SK-N-SH (cell line): ENCODE results near the gene CKMT2. TPM values are rescaled to one million over a fixed set of nuclear protein-coding genes. Genes with fewer than 3 reads are reported as not detected.

ENCODE experiments used
- CTCF ChIA-PET: fragments of 300-600, 350-600 bp; formaldehyde crosslinking; extraction: SDS; loops from one replicate; lab custom pipeline; 2021; lab: Yijun Ruan, JAX
- POLR2A ChIA-PET: fragments of 350-600 bp; sonication (Branson Sonifier 250); formaldehyde crosslinking; extraction: SDS; loops from one replicate; lab custom pipeline; 2020; ENCODE audit warnings: antibody characterized with exemption, inconsistent platforms; lab: Yijun Ruan, JAX
- DNase-seq: peaks from one replicate; pipeline ENCODE4 v3.0.0; 2012
- H2AFZ ChIP-seq: fragments of 200-600 bp; sonication (generic); 2 replicates; pipeline ENCODE4 v1.8.1; 2016; ENCODE audit warnings: antibody characterized with exemption, mild to moderate bottlenecking, low read depth
- H3F3A ChIP-seq: fragments of 200-600 bp; sonication (generic); replicated peaks from 2 replicates; pipeline ENCODE3; 2016; ENCODE audit warnings: antibody characterized with exemption, mild to moderate bottlenecking; ENCODE audit not compliant: insufficient read depth
- H3K27ac ChIP-seq, 2 experiments: fragments of 200-500 bp in 1 of 2; fragments of 200-600 bp in 1 of 2; sonication (Bioruptor generic) in 1 of 2; sonication (generic), shearing (Covaris generic) in 1 of 2; 2 replicates each; pipeline versions ENCODE4 v1.5.1 to v1.6.1; 2014 to 2016; ENCODE audit warnings: low read depth in 2 of 2, inconsistent platforms in 1 of 2, low read length in 1 of 2, mild to moderate bottlenecking in 1 of 2, mixed read lengths in 1 of 2
- H3K27me3 ChIP-seq: fragments of 200-600 bp; sonication (generic), shearing (Covaris generic); 2 replicates; pipeline ENCODE4 v1.6.1; 2016; ENCODE audit warnings: mixed run types; ENCODE audit not compliant: insufficient read depth
- H3K36me3 ChIP-seq, 2 experiments: fragments of 200-500 bp in 1 of 2; fragments of 200-600 bp in 1 of 2; sonication (Bioruptor generic) in 1 of 2; sonication (generic) in 1 of 2; replicated peaks in 1 of 2; 2 replicates each; pipeline versions ENCODE3 to v1.5.1; 2014 to 2016; ENCODE audit warnings: low read length in 1 of 2, mild to moderate bottlenecking in 1 of 2; ENCODE audit not compliant: insufficient read depth in 2 of 2, control insufficient read depth in 1 of 2
- H3K4me1 ChIP-seq, 2 experiments: fragments of 200-500 bp in 1 of 2; fragments of 200-600 bp in 1 of 2; sonication (Bioruptor generic) in 1 of 2; sonication (generic), shearing (Covaris generic) in 1 of 2; 2 replicates each; pipeline versions ENCODE4 v1.5.1 to v1.6.1; 2014 to 2016; ENCODE audit warnings: low read depth in 1 of 2, low read length in 1 of 2, mixed run types in 1 of 2; ENCODE audit not compliant: insufficient read depth in 2 of 2, control insufficient read depth in 1 of 2
- H3K4me2 ChIP-seq: fragments of 200-600 bp; sonication (generic), shearing (Covaris generic); 2 replicates; pipeline ENCODE4 v1.6.1; 2017; ENCODE audit warnings: mixed run types
- H3K4me3 ChIP-seq, 2 experiments: fragments of 200-500 bp in 1 of 2; fragments of 200-600 bp in 1 of 2; sonication (Bioruptor generic) in 1 of 2; sonication (generic), shearing (Covaris generic) in 1 of 2; 2 replicates each; pipeline versions ENCODE4 v1.5.1 to v1.8.1; 2014 to 2016; ENCODE audit warnings: low read depth in 2 of 2, inconsistent platforms in 1 of 2, low read length in 1 of 2, mild to moderate bottlenecking in 1 of 2, mixed read lengths in 1 of 2, moderate library complexity in 1 of 2
- H3K79me2 ChIP-seq: fragments of 200-600 bp; sonication (generic); 2 replicates; pipeline ENCODE4 v1.8.1; 2017; ENCODE audit warnings: mild to moderate bottlenecking; ENCODE audit not compliant: insufficient read depth
- H3K9ac ChIP-seq: fragments of 200-600 bp; sonication (generic); 2 replicates; pipeline ENCODE4 v1.6.1; 2017; ENCODE audit warnings: mixed run types
- H3K9me2 ChIP-seq: fragments of 200-600 bp; sonication (generic); 2 replicates; pipeline ENCODE4 v1.6.1; 2017; ENCODE audit warnings: mixed run types
- H3K9me3 ChIP-seq: fragments of 200-600 bp; sonication (generic); 2 replicates; pipeline ENCODE4 v1.6.1; 2017; ENCODE audit warnings: mixed run types, mild to moderate bottlenecking, moderate library complexity
- H4K20me1 ChIP-seq: fragments of 200-600 bp; sonication (generic); 2 replicates; pipeline ENCODE4 v1.6.1; 2017; ENCODE audit warnings: mild to moderate bottlenecking, mixed run types; ENCODE audit not compliant: insufficient read depth
- CHD2 ChIP-seq: fragments of 150-350 bp; IDR thresholded peaks from 2 replicates; pipeline ENCODE4 v1.6.1; 2018; ENCODE audit warnings: low read length; ENCODE audit not compliant: partially characterized antibody
- FOSL2 ChIP-seq: IDR thresholded peaks from 2 replicates; pipeline ENCODE4 v1.4.0; 2012; ENCODE audit warnings: low read depth, mild to moderate bottlenecking, moderate library complexity, borderline replicate concordance
- FOXJ3 ChIP-seq: sonication (generic); formaldehyde crosslinking; IDR thresholded peaks from 2 replicates; pipeline ENCODE4 v1.5.1; 2020; ENCODE audit warnings: mild to moderate bottlenecking, missing genetic modification reagents
- FOXM1 ChIP-seq: IDR thresholded peaks from 2 replicates; pipeline ENCODE4 v1.4.0; 2012; ENCODE audit warnings: low read depth, mild to moderate bottlenecking
- GATA2 ChIP-seq: sonication (generic); formaldehyde crosslinking; IDR thresholded peaks from 2 replicates; pipeline ENCODE4 v1.5.0; 2020; ENCODE audit warnings: mild to moderate bottlenecking, missing genetic modification reagents
- IRF3 ChIP-seq: fragments of 150-350 bp; IDR thresholded peaks from 2 replicates; pipeline ENCODE4 v1.6.1; 2016; ENCODE audit warnings: mild to moderate bottlenecking, low read depth, low read length
- MXI1 ChIP-seq: IDR thresholded peaks from 2 replicates; pipeline ENCODE4 v1.6.1; 2012; ENCODE audit warnings: mild to moderate bottlenecking, low read depth, low read length, improper control_type of control experiment
- NRF1 ChIP-seq: IDR thresholded peaks from 2 replicates; pipeline ENCODE4 v1.6.1; 2012; ENCODE audit warnings: low read depth, mild to moderate bottlenecking, low read length
- RAD21 ChIP-seq: IDR thresholded peaks from 2 replicates; pipeline ENCODE4 v1.6.1; 2012; ENCODE audit warnings: mild to moderate bottlenecking, low read length
- RCOR1 ChIP-seq: fragments of 150-350 bp; IDR thresholded peaks from 2 replicates; pipeline ENCODE4 v1.6.1; 2017; ENCODE audit warnings: antibody characterized with exemption, low read length
- REST ChIP-seq: IDR thresholded peaks from 2 replicates; pipeline ENCODE4 v1.6.1; 2012; ENCODE audit warnings: mild to moderate bottlenecking, low read depth, low read length, moderate library complexity
- RFX5 ChIP-seq: IDR thresholded peaks from 2 replicates; pipeline ENCODE4 v1.6.1; 2012; ENCODE audit warnings: mild to moderate bottlenecking, improper control_type of control experiment, low read length
- SMC3 ChIP-seq: IDR thresholded peaks from 2 replicates; pipeline ENCODE4 v1.6.1; 2012; ENCODE audit warnings: low read depth, low read length, improper control_type of control experiment
- TEAD4 ChIP-seq: IDR thresholded peaks from 2 replicates; pipeline ENCODE4 v1.4.0; 2012; ENCODE audit warnings: mild to moderate bottlenecking, borderline replicate concordance; ENCODE audit not compliant: insufficient read depth
- USF2 ChIP-seq: fragments of 150-350 bp; IDR thresholded peaks from 2 replicates; pipeline ENCODE4 v1.6.1; 2017; ENCODE audit warnings: antibody characterized with exemption, low read length, low read depth, borderline replicate concordance
- YY1 ChIP-seq: IDR thresholded peaks from 2 replicates; pipeline ENCODE4 v1.4.0; 2012; ENCODE audit warnings: low read depth, mild to moderate bottlenecking
- WGBS: methylation state at CpG from one replicate; pipeline ENCODE4 v1.1.6; 2017; ENCODE audit warnings: low lambda C conversion rate; 5-methylcytosine and 5-hydroxymethylcytosine counted together
- polyA plus RNA-seq, 3 experiments: library from polyadenylated mRNA; depleted of rRNA; stranded (reverse); fragments of >200 nt; gene quantifications; 2 replicates each; pipeline ENCODE4 v1.2.3, GENCODE V29; 2012

CKMT2 gene
- polyA plus RNA-seq, 1 of the 3 experiments (the other 2 are of a cell fraction): not detected

- H3K4me2 ChIP-seq: no peak overlapping the region
- peaks cover 0 to 2% of the 10 kb centered on the region in 2 experiments for H3K36me3 ChIP-seq
- H3K9me2 ChIP-seq: no peaks in the 10 kb centered on the region
- H3K4me3 ChIP-seq: no peak overlapping the region
- peaks cover 0 to 15% of the 10 kb centered on the region in 2 experiments; a peak in 1 of 4 replicates for H3K4me1 ChIP-seq
- no peaks in the 10 kb centered on the region for H3K79me2 ChIP-seq
- no peak for TF ChIP-seq RCOR1
- TF ChIP-seq SMC3: no peak
- no peak for TF ChIP-seq RFX5
- no peak for TF ChIP-seq FOXJ3
- no peak for TF ChIP-seq FOSL2
- no peak for TF ChIP-seq CHD2
- no peak for TF ChIP-seq MXI1
- TF ChIP-seq RAD21: no peak
- no peak for TF ChIP-seq FOXM1
- no peak for TF ChIP-seq GATA2 (CRISPR knock-in tag)
- TF ChIP-seq NRF1: no peak
- TF ChIP-seq YY1: no peak
- TF ChIP-seq TEAD4: no peak
- TF ChIP-seq, all 33 proteins: peak for 0
- no peaks in the 10 kb centered on the region for H3K27me3 ChIP-seq
- H2AFZ ChIP-seq: no peak overlapping the region
- no peaks in the 10 kb centered on the region for H3K9me3 ChIP-seq
- H3K9ac ChIP-seq: no peak overlapping the region
- ChIA-PET CTCF (no interaction called here), POLR2A (no interaction called here)
- peaks cover 3% of the 10 kb centered on the region for H3F3A ChIP-seq
- DNase-seq: no peak
- H3K27ac ChIP-seq: no peak overlapping the region
- H4K20me1 ChIP-seq: no peaks in the 10 kb centered on the region
- WGBS: 91% methylated on average over 4 of the region's 4 CpGs
Measured at GRCh38 chr5:81244451-81244850, 11.3 kb downstream of the CKMT2 start.

- Histone ChIP-seq H3K9ac (no peak overlapping the region), H3K4me2 (no peak overlapping the region), H3F3A (peaks cover 3% of the 10 kb centered on the region), H3K9me3 (no peaks in the 10 kb centered on the region), H4K20me1 (no peaks in the 10 kb centered on the region), H3K36me3 (peaks cover 6 to 7% of the 10 kb centered on the region in 2 experiments), H3K27me3 (no peaks in the 10 kb centered on the region), H3K4me3 (no peak overlapping the region), H3K27ac (no peak overlapping the region), H3K79me2 (no peaks in the 10 kb centered on the region), H3K9me2 (no peaks in the 10 kb centered on the region), H2AFZ (no peak overlapping the region), H3K4me1 (peaks cover 0 to 15% of the 10 kb centered on the region in 2 experiments; a peak in 1 of 4 replicates)
- 83% methylated on average over 5 of the region's 5 CpGs for WGBS
- no peak for DNase-seq
- TF ChIP-seq IRF3: no peak
- no peak for TF ChIP-seq USF2
- no peak for TF ChIP-seq REST
- CTCF ChIA-PET: no interaction called here
- POLR2A ChIA-PET: no interaction called here
Measured at GRCh38 chr5:81245871-81246235, 12.7 kb downstream of the CKMT2 start.
